GM23338 (cell line): ENCODE results near the gene GSAP. TPM values are rescaled to one million over a fixed set of nuclear protein-coding genes. Genes with fewer than 3 reads are reported as not detected.

Experiments
- ATAC-seq: fragments of 200-7000 bp; cut with Tn5 transposase; 3 replicates; pipeline ENCODE4 v1.9.1; 2020
- DNase-seq: peaks from one replicate; pipeline ENCODE4 v3.0.0-alpha.2; 2015; ENCODE audit warnings: low spot score
- H2AFZ ChIP-seq: fragments of 200-600 bp; sonication (generic); 2 replicates; pipeline ENCODE4 v1.8.0; 2016; ENCODE audit warnings: antibody characterized with exemption, mild to moderate bottlenecking, moderate library complexity
- H3F3A ChIP-seq: fragments of 200-600 bp; sonication (generic); replicated peaks from 2 replicates; pipeline ENCODE4 v1.8.0; 2017; ENCODE audit warnings: antibody characterized with exemption, mixed run types, low read depth
- H3K27ac ChIP-seq: fragments of 200-600 bp; sonication (generic); 2 replicates; pipeline ENCODE4 v1.6.1; 2016; ENCODE audit warnings: low read depth
- H3K27me3 ChIP-seq: fragments of 200-600 bp; sonication (generic); 2 replicates; pipeline ENCODE4 v1.8.0; 2016; ENCODE audit warnings: mild to moderate bottlenecking, mixed run types, moderate library complexity; ENCODE audit not compliant: insufficient read depth
- H3K36me3 ChIP-seq: fragments of 200-600 bp; sonication (generic); 2 replicates; pipeline ENCODE4 v1.8.0; 2016; ENCODE audit warnings: mild to moderate bottlenecking; ENCODE audit not compliant: insufficient read depth
- H3K4me1 ChIP-seq: fragments of 200-600 bp; sonication (generic); 2 replicates; pipeline ENCODE4 v1.8.0; 2016; ENCODE audit warnings: mild to moderate bottlenecking, moderate library complexity; ENCODE audit not compliant: insufficient read depth
- H3K4me2 ChIP-seq: fragments of 200-600 bp; sonication (generic); 2 replicates; pipeline ENCODE4 v1.7.1; 2017; ENCODE audit warnings: mixed run types
- H3K4me3 ChIP-seq: fragments of 200-600 bp; sonication (generic); 2 replicates; pipeline ENCODE4 v1.6.1; 2016; ENCODE audit warnings: mixed run types
- H3K79me2 ChIP-seq: fragments of 200-600 bp; sonication (generic); replicated peaks from 2 replicates; pipeline ENCODE4 v1.8.0; 2017; ENCODE audit warnings: mild to moderate bottlenecking; ENCODE audit not compliant: insufficient read depth
- H3K9me2 ChIP-seq: fragments of 200-600 bp; sonication (generic); 2 replicates; pipeline ENCODE4 v1.8.0; 2017; ENCODE audit not compliant: insufficient read depth
- H4K20me1 ChIP-seq: fragments of 200-600 bp; sonication (generic); replicated peaks from 2 replicates; pipeline ENCODE4 v1.8.0; 2017; ENCODE audit warnings: mild to moderate bottlenecking; ENCODE audit not compliant: insufficient read depth
- H3K27ac Mint-ChIP-seq: 2 replicates; pipeline ENCODE4 v1.8.0; 2020; ENCODE audit warnings: inconsistent platforms, mild to moderate bottlenecking, moderate library complexity, mixed read lengths
- H3K27me3 Mint-ChIP-seq: 3 replicates; pipeline ENCODE4 v1.8.0; 2022; ENCODE audit warnings: low read depth, mild to moderate bottlenecking, moderate library complexity, mixed read lengths, inconsistent platforms; ENCODE audit not compliant: insufficient read depth, poor library complexity
- H3K36me3 Mint-ChIP-seq: 3 replicates; pipeline ENCODE4 v1.8.0; 2021; ENCODE audit warnings: low read depth, mild to moderate bottlenecking, inconsistent platforms, moderate library complexity, mixed read lengths
- H3K4me1 Mint-ChIP-seq: 3 replicates; pipeline ENCODE4 v1.8.0; 2020; ENCODE audit warnings: mild to moderate bottlenecking, inconsistent platforms, mixed read lengths
- H3K4me3 Mint-ChIP-seq: 3 replicates; pipeline ENCODE4 v1.8.0; 2021; ENCODE audit warnings: moderate library complexity, mild to moderate bottlenecking, inconsistent platforms, mixed read lengths
- H3K9me3 Mint-ChIP-seq: 3 replicates; pipeline ENCODE4 v1.8.0; 2020; ENCODE audit warnings: moderate library complexity, mild to moderate bottlenecking, inconsistent platforms, mixed read lengths
- CREB1 ChIP-seq: fragments of 250-450 bp; sonication (Bioruptor Pico); IDR thresholded peaks from 2 replicates; pipeline ENCODE4 v1.5.0; 2020; ENCODE audit warnings: low read depth, mild to moderate bottlenecking, moderate library complexity
- ETS1 ChIP-seq: IDR thresholded peaks from 2 replicates; pipeline ENCODE4 v1.6.1; 2016; ENCODE audit warnings: antibody characterized with exemption
- EZH2 ChIP-seq: fragments of 200-600 bp; sonication (generic); IDR thresholded peaks from one replicate; pipeline ENCODE4 v1.8.0; 2017; ENCODE audit warnings: antibody characterized with exemption, mild to moderate bottlenecking, low read depth; ENCODE audit not compliant: unreplicated experiment
- EZH2phosphoT487 ChIP-seq: fragments of 200-600 bp; sonication (generic); IDR thresholded peaks from one replicate; pipeline ENCODE4 v1.8.1; 2018; ENCODE audit warnings: antibody characterized with exemption; ENCODE audit not compliant: unreplicated experiment
- JUNB ChIP-seq: IDR thresholded peaks from one replicate; pipeline ENCODE4 v1.6.1; 2016; ENCODE audit warnings: antibody characterized with exemption; ENCODE audit not compliant: unreplicated experiment
- NANOG ChIP-seq: IDR thresholded peaks from 2 replicates; pipeline ENCODE4 v1.6.1; 2016; ENCODE audit warnings: antibody characterized with exemption, borderline replicate concordance
- POLR2AphosphoS5 ChIP-seq: IDR thresholded peaks from 2 replicates; pipeline ENCODE4 v1.6.1; 2016; ENCODE audit warnings: antibody characterized with exemption, low read depth
- STAT1 ChIP-seq: IDR thresholded peaks from one replicate; pipeline ENCODE4 v1.6.1; 2016; ENCODE audit warnings: antibody characterized with exemption; ENCODE audit not compliant: unreplicated experiment
- ZNF114 ChIP-seq: fragments of 250-450 bp; sonication (Bioruptor Pico); IDR thresholded peaks from 2 replicates; pipeline ENCODE4 v1.5.0; 2020; ENCODE audit warnings: mild to moderate bottlenecking, moderate library complexity
- ZNF331 ChIP-seq: fragments of 250-450 bp; sonication (Bioruptor Pico); IDR thresholded peaks from 2 replicates; pipeline ENCODE4 v1.5.0; 2020; ENCODE audit warnings: low read depth, mild to moderate bottlenecking, moderate library complexity
- polyA plus RNA-seq: library from polyadenylated mRNA; unstranded; fragments of >200 nt; fragmentation: Nextera tagmentation; extraction: Ambion mirVana; gene quantifications from 2 replicates; pipeline ENCODE4 v1.2.1, GENCODE V29; 2016
- total RNA-seq: library from RNA; depleted of rRNA; stranded (reverse); fragments of >200 nt; shearing (Covaris generic); gene quantifications from 2 replicates; pipeline ENCODE4 v1.2.3, GENCODE V29; 2014
- TF ChIP-seq, protein P1 (sequence below), 2 experiments: fragments of 200-600 bp in 1 of 2; sonication (generic) in 1 of 2; conservative IDR thresholded peaks; 2 replicates each; pipeline versions ENCODE4 v1.5.1 to v1.6.1; 2016 to 2017; ENCODE audit warnings: antibody characterized with exemption in 2 of 2, low read depth in 2 of 2, mild to moderate bottlenecking in 2 of 2, moderate library complexity in 1 of 2
- TF ChIP-seq, protein P2 (sequence below): fragments of 250-450 bp; sonication (Bioruptor Pico); IDR thresholded peaks from 2 replicates; pipeline ENCODE4 v1.5.0; 2020; ENCODE audit warnings: mild to moderate bottlenecking, moderate library complexity
- TF ChIP-seq, protein P3 (sequence below): IDR thresholded peaks from one replicate; pipeline ENCODE4 v1.6.1; 2018; ENCODE audit warnings: antibody characterized with exemption; ENCODE audit not compliant: unreplicated experiment

Gene GSAP
- total and polyA plus RNA-seq, 2 experiments from 2014 or later = 0.63 to 1.1 TPM

DNA sequence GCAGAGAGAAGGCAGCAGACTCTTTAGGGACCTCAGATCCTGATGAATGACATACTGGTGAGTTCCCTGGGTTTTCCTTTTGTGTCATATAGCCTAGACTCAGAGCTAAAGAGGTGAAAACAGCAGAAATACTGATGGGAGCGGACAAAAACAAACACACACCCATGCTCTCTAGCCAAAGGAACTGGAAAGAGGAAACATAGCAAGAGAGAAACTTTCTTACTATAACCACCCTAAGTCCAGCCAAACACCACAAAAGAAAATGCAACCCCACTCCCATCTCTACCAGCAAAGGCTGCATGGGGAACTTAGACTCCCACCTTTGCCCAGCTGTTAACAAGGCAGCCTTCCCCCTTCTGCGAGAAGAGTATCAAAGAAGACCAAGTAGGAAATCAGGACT, 16.3 kb downstream of the GSAP start:
- no peak overlapping the region for H3K4me3 Mint-ChIP-seq
- no peak for DNase-seq
- H3K27ac Mint-ChIP-seq = no peak overlapping the region
- no peaks in the 10 kb centered on the region for H3K36me3 ChIP-seq
- no peaks in the 10 kb centered on the region for H3K79me2 ChIP-seq
- peaks cover 32% of the 10 kb centered on the region for H3K4me1 Mint-ChIP-seq
- H3F3A ChIP-seq = no peaks in the 10 kb centered on the region
- peaks cover 31% of the 10 kb centered on the region for H3K4me1 ChIP-seq
- no peak overlapping the region for H3K4me2 ChIP-seq
- no peak overlapping the region for H3K27ac ChIP-seq
- TF ChIP-seq STAT1 (no peak), EZH2phosphoT487 (no peak), ZNF331 (no peak), NANOG (no peak), CREB1 (CRISPR knock-in tag) (no peak), ZNF114 (CRISPR knock-in tag) (no peak), EZH2 (no peak), JUNB (no peak), ETS1 (no peak), POLR2AphosphoS5 (no peak)
- TF ChIP-seq, protein P1, sequence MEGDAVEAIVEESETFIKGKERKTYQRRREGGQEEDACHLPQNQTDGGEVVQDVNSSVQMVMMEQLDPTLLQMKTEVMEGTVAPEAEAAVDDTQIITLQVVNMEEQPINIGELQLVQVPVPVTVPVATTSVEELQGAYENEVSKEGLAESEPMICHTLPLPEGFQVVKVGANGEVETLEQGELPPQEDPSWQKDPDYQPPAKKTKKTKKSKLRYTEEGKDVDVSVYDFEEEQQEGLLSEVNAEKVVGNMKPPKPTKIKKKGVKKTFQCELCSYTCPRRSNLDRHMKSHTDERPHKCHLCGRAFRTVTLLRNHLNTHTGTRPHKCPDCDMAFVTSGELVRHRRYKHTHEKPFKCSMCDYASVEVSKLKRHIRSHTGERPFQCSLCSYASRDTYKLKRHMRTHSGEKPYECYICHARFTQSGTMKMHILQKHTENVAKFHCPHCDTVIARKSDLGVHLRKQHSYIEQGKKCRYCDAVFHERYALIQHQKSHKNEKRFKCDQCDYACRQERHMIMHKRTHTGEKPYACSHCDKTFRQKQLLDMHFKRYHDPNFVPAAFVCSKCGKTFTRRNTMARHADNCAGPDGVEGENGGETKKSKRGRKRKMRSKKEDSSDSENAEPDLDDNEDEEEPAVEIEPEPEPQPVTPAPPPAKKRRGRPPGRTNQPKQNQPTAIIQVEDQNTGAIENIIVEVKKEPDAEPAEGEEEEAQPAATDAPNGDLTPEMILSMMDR (conservative IDR thresholded peaks at IDR 0.05; ENCODE audit: low read depth in 2 of 2) = no peak
- TF ChIP-seq, protein P2, sequence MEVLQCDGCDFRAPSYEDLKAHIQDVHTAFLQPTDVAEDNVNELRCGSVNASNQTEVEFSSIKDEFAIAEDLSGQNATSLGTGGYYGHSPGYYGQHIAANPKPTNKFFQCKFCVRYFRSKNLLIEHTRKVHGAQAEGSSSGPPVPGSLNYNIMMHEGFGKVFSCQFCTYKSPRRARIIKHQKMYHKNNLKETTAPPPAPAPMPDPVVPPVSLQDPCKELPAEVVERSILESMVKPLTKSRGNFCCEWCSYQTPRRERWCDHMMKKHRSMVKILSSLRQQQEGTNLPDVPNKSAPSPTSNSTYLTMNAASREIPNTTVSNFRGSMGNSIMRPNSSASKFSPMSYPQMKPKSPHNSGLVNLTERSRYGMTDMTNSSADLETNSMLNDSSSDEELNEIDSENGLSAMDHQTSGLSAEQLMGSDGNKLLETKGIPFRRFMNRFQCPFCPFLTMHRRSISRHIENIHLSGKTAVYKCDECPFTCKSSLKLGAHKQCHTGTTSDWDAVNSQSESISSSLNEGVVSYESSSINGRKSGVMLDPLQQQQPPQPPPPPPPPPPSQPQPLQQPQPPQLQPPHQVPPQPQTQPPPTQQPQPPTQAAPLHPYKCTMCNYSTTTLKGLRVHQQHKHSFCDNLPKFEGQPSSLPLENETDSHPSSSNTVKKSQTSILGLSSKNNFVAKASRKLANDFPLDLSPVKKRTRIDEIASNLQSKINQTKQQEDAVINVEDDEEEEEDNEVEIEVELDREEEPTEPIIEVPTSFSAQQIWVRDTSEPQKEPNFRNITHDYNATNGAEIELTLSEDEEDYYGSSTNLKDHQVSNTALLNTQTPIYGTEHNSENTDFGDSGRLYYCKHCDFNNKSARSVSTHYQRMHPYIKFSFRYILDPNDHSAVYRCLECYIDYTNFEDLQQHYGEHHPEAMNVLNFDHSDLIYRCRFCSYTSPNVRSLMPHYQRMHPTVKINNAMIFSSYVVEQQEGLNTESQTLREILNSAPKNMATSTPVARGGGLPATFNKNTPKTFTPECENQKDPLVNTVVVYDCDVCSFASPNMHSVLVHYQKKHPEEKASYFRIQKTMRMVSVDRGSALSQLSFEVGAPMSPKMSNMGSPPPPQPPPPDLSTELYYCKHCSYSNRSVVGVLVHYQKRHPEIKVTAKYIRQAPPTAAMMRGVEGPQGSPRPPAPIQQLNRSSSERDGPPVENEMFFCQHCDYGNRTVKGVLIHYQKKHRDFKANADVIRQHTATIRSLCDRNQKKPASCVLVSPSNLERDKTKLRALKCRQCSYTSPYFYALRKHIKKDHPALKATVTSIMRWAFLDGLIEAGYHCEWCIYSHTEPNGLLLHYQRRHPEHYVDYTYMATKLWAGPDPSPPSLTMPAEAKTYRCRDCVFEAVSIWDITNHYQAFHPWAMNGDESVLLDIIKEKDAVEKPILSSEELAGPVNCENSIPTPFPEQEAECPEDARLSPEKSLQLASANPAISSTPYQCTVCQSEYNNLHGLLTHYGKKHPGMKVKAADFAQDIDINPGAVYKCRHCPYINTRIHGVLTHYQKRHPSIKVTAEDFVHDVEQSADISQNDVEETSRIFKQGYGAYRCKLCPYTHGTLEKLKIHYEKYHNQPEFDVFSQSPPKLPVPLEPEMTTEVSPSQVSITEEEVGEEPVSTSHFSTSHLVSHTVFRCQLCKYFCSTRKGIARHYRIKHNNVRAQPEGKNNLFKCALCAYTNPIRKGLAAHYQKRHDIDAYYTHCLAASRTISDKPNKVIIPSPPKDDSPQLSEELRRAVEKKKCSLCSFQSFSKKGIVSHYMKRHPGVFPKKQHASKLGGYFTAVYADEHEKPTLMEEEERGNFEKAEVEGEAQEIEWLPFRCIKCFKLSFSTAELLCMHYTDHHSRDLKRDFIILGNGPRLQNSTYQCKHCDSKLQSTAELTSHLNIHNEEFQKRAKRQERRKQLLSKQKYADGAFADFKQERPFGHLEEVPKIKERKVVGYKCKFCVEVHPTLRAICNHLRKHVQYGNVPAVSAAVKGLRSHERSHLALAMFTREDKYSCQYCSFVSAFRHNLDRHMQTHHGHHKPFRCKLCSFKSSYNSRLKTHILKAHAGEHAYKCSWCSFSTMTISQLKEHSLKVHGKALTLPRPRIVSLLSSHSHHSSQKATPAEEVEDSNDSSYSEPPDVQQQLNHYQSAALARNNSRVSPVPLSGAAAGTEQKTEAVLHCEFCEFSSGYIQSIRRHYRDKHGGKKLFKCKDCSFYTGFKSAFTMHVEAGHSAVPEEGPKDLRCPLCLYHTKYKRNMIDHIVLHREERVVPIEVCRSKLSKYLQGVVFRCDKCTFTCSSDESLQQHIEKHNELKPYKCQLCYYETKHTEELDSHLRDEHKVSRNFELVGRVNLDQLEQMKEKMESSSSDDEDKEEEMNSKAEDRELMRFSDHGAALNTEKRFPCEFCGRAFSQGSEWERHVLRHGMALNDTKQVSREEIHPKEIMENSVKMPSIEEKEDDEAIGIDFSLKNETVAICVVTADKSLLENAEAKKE (CRISPR knock-in tag) = no peak
- TF ChIP-seq, protein P3, sequence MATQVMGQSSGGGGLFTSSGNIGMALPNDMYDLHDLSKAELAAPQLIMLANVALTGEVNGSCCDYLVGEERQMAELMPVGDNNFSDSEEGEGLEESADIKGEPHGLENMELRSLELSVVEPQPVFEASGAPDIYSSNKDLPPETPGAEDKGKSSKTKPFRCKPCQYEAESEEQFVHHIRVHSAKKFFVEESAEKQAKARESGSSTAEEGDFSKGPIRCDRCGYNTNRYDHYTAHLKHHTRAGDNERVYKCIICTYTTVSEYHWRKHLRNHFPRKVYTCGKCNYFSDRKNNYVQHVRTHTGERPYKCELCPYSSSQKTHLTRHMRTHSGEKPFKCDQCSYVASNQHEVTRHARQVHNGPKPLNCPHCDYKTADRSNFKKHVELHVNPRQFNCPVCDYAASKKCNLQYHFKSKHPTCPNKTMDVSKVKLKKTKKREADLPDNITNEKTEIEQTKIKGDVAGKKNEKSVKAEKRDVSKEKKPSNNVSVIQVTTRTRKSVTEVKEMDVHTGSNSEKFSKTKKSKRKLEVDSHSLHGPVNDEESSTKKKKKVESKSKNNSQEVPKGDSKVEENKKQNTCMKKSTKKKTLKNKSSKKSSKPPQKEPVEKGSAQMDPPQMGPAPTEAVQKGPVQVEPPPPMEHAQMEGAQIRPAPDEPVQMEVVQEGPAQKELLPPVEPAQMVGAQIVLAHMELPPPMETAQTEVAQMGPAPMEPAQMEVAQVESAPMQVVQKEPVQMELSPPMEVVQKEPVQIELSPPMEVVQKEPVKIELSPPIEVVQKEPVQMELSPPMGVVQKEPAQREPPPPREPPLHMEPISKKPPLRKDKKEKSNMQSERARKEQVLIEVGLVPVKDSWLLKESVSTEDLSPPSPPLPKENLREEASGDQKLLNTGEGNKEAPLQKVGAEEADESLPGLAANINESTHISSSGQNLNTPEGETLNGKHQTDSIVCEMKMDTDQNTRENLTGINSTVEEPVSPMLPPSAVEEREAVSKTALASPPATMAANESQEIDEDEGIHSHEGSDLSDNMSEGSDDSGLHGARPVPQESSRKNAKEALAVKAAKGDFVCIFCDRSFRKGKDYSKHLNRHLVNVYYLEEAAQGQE = no peak
- ATAC-seq = no peak
- H4K20me1 ChIP-seq = no peaks in the 10 kb centered on the region
- H3K4me3 ChIP-seq = no peak overlapping the region
- H2AFZ ChIP-seq = no peak overlapping the region
- no peaks in the 10 kb centered on the region; the same call in 2 of the 3 replicates for H3K9me3 Mint-ChIP-seq
- H3K27me3 ChIP-seq = no peaks in the 10 kb centered on the region
- 0 out of 2 replicates have a peak, but pooled peaks cover 4% of the 10 kb centered on the region for H3K9me2 ChIP-seq
- peaks cover 3% of the 10 kb centered on the region; the same call in 1 of the 3 replicates for H3K36me3 Mint-ChIP-seq
- peaks cover 2% of the 10 kb centered on the region for H3K27me3 Mint-ChIP-seq
